GM23248 (cell line): Measurements from ENCODE around the gene NKAIN2.

Experiments used
- EZH2 ChIP-seq: fragments of 200-600 bp; sonication (generic); IDR thresholded peaks from 2 replicates; pipeline ENCODE4 v1.6.1; 2018; ENCODE audit warnings: antibody characterized with exemption, mild to moderate bottlenecking; ENCODE audit not compliant: insufficient read depth, poor library complexity, severe bottlenecking
- EZH2phosphoT487 ChIP-seq: fragments of 200-600 bp; sonication (generic); IDR thresholded peaks from 2 replicates; pipeline ENCODE4 v1.6.1; 2018; ENCODE audit warnings: antibody characterized with exemption, moderate library complexity, mild to moderate bottlenecking, low read depth; ENCODE audit not compliant: insufficient read depth

DNA sequence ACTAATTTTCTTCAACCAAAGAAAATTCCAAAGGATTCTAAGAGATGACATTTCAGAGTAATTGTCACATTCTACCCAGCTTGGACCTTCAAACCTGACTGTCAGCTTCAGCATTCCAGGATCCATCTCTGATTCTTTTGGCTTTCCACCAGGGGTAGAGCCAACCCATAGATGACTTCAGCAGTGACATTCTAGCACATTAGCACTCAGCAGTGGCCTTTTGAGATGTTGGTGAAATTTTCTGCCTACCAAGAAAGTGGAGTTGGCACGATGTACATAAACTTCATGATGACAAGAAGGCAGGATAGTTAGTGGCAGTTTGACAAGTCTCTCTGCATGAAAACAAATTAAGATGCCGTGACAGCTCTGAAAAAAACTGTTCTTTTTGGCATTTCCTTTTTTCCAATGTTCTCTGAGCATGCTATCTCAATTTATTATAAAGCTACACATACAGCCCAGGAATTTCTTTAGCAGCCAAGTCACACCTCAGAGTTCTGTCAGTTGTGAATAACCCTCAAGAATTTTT is 692.1 kb downstream of the NKAIN2 start:
- no peak for TF ChIP-seq EZH2
- no peak for TF ChIP-seq EZH2phosphoT487
